Activated B cell treated with CpG ODN at 0.5 μM for 24 hours (primary cell): ENCODE measurements around the gene ABCD2. TPM values are rescaled to one million over a fixed set of nuclear protein-coding genes. Genes with fewer than 3 reads are reported as not detected.

ENCODE experiments used
- ATAC-seq: fragments of 200-7000 bp; cut with Tn5 transposase; one replicate; pipeline ENCODE4 v1.10.0; 2021; ENCODE audit warnings: low read depth, mild to moderate bottlenecking, moderate library complexity
- CTCF ChIA-PET: fragments of 350-600 bp; sonication (Branson Sonifier 250); formaldehyde crosslinking; loops from one replicate; lab custom pipeline; 2021; ENCODE audit warnings: antibody characterized with exemption; lab: Charles Lee
- POLR2A ChIA-PET: fragments of 350-600 bp; sonication (Branson Sonifier 250); formaldehyde crosslinking; loops from one replicate; lab custom pipeline; 2021; ENCODE audit warnings: antibody characterized with exemption; lab: Charles Lee
- DNase-seq: peaks from one replicate; pipeline ENCODE4 v3.0.0; 2022
- H3K27ac Mint-ChIP-seq: one replicate; pipeline ENCODE4 v1.8.0; 2020; ENCODE audit warnings: mixed read lengths
- H3K27me3 Mint-ChIP-seq: one replicate; pipeline ENCODE4 v1.8.0; 2021; ENCODE audit warnings: mixed read lengths
- H3K36me3 Mint-ChIP-seq: one replicate; pipeline ENCODE4 v1.8.0; 2021; ENCODE audit warnings: low read depth, mixed read lengths
- H3K4me1 Mint-ChIP-seq: one replicate; pipeline ENCODE4 v1.8.0; 2021; ENCODE audit warnings: mixed read lengths
- H3K4me3 Mint-ChIP-seq: one replicate; pipeline ENCODE4 v1.8.0; 2020; ENCODE audit warnings: mild to moderate bottlenecking, mixed read lengths
- H3K9me3 Mint-ChIP-seq: one replicate; pipeline ENCODE4 v1.8.0; 2020; ENCODE audit warnings: mixed read lengths
- CTCF ChIP-seq: fragments of 200-600 bp; IDR thresholded peaks from one replicate; pipeline ENCODE4 v1.8.0; 2022; ENCODE audit warnings: antibody characterized with exemption, mild to moderate bottlenecking
- intact Hi-C: fragments of 100-400 bp; cut with micrococcal nuclease; formaldehyde crosslinking; loops from one replicate; pipeline ENCODE4 v1.15.1; 2024
- total RNA-seq: library from RNA; stranded (reverse); gene quantifications from 2 replicates; pipeline ENCODE4 v1.2.3, GENCODE V29; 2022

Gene ABCD2
- 1.4 and 1.8 TPM in 2 replicates for total RNA-seq

DNA sequence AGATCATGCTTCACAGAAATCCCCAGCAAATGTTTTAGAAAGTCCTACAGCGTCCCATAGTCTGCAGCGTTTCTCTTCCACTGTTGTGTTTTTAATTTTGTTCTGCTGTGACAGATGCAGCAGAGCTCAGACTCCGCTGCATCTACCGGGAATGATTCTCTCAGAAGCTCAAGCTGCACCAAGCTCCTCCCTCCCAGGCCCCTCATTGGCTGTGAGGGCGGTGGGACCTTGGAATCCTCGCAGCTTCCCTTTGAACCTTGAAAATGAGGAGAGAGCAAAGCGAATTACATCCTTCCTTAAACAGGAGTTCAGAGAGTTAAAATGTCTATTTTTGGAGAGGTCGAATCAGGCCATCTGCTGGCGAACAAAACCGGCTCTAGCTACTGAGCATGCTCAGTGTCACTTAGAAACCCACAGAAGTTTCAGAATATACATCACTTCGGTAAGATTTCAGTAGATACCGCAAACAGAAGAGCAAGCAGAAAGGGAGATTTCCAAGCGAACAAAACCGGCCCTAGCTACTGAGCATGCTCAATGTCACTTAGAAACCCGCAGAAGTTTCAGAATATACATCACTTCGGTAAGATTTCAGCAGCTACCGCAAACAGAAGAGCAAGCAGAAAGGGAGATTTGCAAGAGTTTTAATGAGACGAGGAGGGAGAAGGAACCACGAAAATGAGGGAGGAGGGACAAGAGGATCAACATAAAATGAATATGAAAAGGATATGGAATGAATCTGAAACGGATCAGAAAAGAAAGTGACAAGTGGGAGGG, at the start of gene ABCD2:
ABCD2 (minus strand) TSS at position 144 of the 774 bp plus-strand sequence. CDS start 188 bp downstream, outside the sequence.
- no peaks in the 10 kb centered on the region for H3K36me3 Mint-ChIP-seq
- no peaks in the 10 kb centered on the region for H3K9me3 Mint-ChIP-seq
- no peak within 1 kb of the TSS for H3K27ac Mint-ChIP-seq
- H3K4me3 Mint-ChIP-seq = no peak within 1 kb of the TSS
- DNase-seq (peak; percentile 46), ATAC-seq (peak; percentile 86)
- intact Hi-C loops = loop anchor here (1.0 to 5.0 kb wide), 9 partner anchors 9 to 1304 kb away; partner anchors contain the start of genes ALG10B, KIF21A and SLC2A13
- POLR2A ChIA-PET = interaction anchor here (0.7 to 1.4 kb wide), 3 partner anchors 17 to 605 kb away, joined by 3 to 4 read pairs (median 3); partner anchors contain the start of gene LRRK2
- CTCF ChIA-PET = interaction anchor here (0.6 to 1.2 kb wide), 4 partner anchors 26 to 717 kb away, joined by 3 read pairs; no protein-coding TSS in a partner anchor
- no peak for TF ChIP-seq CTCF
- H3K27me3 Mint-ChIP-seq = no peaks in the 10 kb centered on the region
- peaks cover 23% of the 10 kb centered on the region for H3K4me1 Mint-ChIP-seq

GRCh38 chr12:39660101-39660500, 40.5 kb upstream of the ABCD2 start:
- DNase-seq = no peak
- Mint-ChIP-seq H3K27me3 (peaks cover 11% of the 10 kb centered on the region), H3K27ac (no peak overlapping the region), H3K4me1 (no peaks in the 10 kb centered on the region), H3K9me3 (no peaks in the 10 kb centered on the region), H3K36me3 (no peaks in the 10 kb centered on the region), H3K4me3 (no peak overlapping the region)
- no peak for ATAC-seq
- ChIA-PET POLR2A (no interaction called here), CTCF (no interaction called here)
- TF ChIP-seq CTCF = no peak
- intact Hi-C loops = no loop called here

GRCh38 chr12:39647383-39647782, 27.8 kb upstream of the ABCD2 start:
- H3K4me1 Mint-ChIP-seq = no peaks in the 10 kb centered on the region
- ChIA-PET POLR2A (no interaction called here), CTCF (no interaction called here)
- DNase-seq (no peak), ATAC-seq (no peak)
- intact Hi-C loops = loop anchor here (5.0 kb wide), 1 partner anchor 45 kb away; no protein-coding TSS in a partner anchor
- no peaks in the 10 kb centered on the region for H3K36me3 Mint-ChIP-seq
- H3K4me3 Mint-ChIP-seq = no peak overlapping the region
- H3K27ac Mint-ChIP-seq = no peak overlapping the region
- H3K9me3 Mint-ChIP-seq = no peaks in the 10 kb centered on the region
- H3K27me3 Mint-ChIP-seq = no peaks in the 10 kb centered on the region
- TF ChIP-seq CTCF = no peak

GRCh38 chr12:39646963-39647362, 27.4 kb upstream of the ABCD2 start:
- Mint-ChIP-seq H3K27me3 (no peaks in the 10 kb centered on the region), H3K27ac (no peak overlapping the region), H3K36me3 (no peaks in the 10 kb centered on the region), H3K4me1 (no peaks in the 10 kb centered on the region), H3K4me3 (no peak overlapping the region), H3K9me3 (no peaks in the 10 kb centered on the region)
- ChIA-PET CTCF (no interaction called here), POLR2A (no interaction called here)
- intact Hi-C loops = loop anchor here (5.0 kb wide), 1 partner anchor 45 kb away; no protein-coding TSS in a partner anchor
- DNase-seq = no peak
- no peak for TF ChIP-seq CTCF
- no peak for ATAC-seq

DNA sequence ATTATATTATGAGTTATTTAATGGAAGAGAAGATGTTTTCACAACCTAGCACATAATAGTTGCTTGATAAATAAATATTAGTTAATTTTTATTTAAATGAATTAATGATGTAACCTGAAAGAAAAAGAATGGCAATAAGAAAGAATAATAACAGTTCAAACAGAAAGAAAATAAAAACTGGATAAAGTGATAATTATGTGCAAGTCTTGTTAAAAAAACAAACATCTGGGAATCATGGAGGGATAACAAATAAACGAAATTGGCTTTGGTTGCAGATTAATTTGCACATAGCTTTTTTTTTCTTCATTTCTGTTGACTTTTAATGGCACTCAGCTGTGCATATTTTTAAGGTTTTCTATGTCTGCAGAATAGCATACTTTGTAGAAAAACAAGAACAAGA, 23.4 kb upstream of the ABCD2 start:
- TF ChIP-seq CTCF = no peak
- CTCF ChIA-PET = no interaction called here
- intact Hi-C loops = no loop called here

More for the DNA sequence above, 23.4 kb upstream of the ABCD2 start:
- ATAC-seq (no peak), DNase-seq (no peak)
- Mint-ChIP-seq H3K9me3 (no peaks in the 10 kb centered on the region), H3K4me1 (no peaks in the 10 kb centered on the region), H3K27me3 (peaks cover 2% of the 10 kb centered on the region), H3K27ac (no peak overlapping the region), H3K4me3 (no peak overlapping the region), H3K36me3 (no peaks in the 10 kb centered on the region)
- POLR2A ChIA-PET = no interaction called here
